Stimulated activated naive B cell treated with anti-CD40 and anti-IgM and Interleukin-4, amounts not matched to agents 10 μg/mL and 1 μg/mL and 100 μg/mL, for 72 hours (primary cell): ENCODE data around the gene PRKCA.

Experiments
- ATAC-seq, 2 donors: fragments of 150-1000 bp; cut with Tn5 transposase; replicated peaks; 2 replicates each; pipeline ENCODE4 v1.10.0; 2021; ENCODE audit warnings: moderate library complexity in 1 of 2
- DNase-seq: peaks from one replicate; pipeline ENCODE4 v3.0.0; 2021
- H3K27ac Mint-ChIP-seq: one replicate; pipeline ENCODE4 v1.8.0; 2022; ENCODE audit warnings: mild to moderate bottlenecking, mixed read lengths
- H3K27me3 Mint-ChIP-seq, 2 donors: one replicate each; pipeline ENCODE4 v1.8.0; 2022; ENCODE audit warnings: mixed read lengths in 2 of 2
- H3K36me3 Mint-ChIP-seq, 2 donors: one replicate each; pipeline ENCODE4 v1.8.0; 2022; ENCODE audit warnings: mixed read lengths in 2 of 2, mild to moderate bottlenecking in 1 of 2
- H3K4me1 Mint-ChIP-seq, 2 donors: one replicate each; pipeline ENCODE4 v1.8.0; 2022; ENCODE audit warnings: mixed read lengths in 2 of 2, mild to moderate bottlenecking in 1 of 2
- H3K4me3 Mint-ChIP-seq, 2 donors: one replicate each; pipeline ENCODE4 v1.8.0; 2022; ENCODE audit warnings: mild to moderate bottlenecking in 2 of 2, mixed read lengths in 2 of 2, moderate library complexity in 1 of 2
- H3K9me3 Mint-ChIP-seq, 2 donors: one replicate each; pipeline ENCODE4 v1.8.0; 2022; ENCODE audit warnings: mixed read lengths in 2 of 2, mild to moderate bottlenecking in 1 of 2

Gene PRKCA

GRCh38 chr17:66730461-66730923 lies 428.1 kb downstream of the PRKCA start:
- Mint-ChIP-seq H3K9me3 (no peaks in the 10 kb centered on the region), H3K36me3 (no peaks in the 10 kb centered on the region), H3K4me3 (no peak overlapping the region), H3K4me1 (peaks cover 0 to 4% of the 10 kb centered on the region in 2 donors), H3K27ac (no peak overlapping the region), H3K27me3 (peaks cover 4 to 12% of the 10 kb centered on the region in 2 donors)
- ATAC-seq, result no peak
- DNase-seq, result no peak

- no peak overlapping the region for H3K27ac Mint-ChIP-seq
- no peak overlapping the region for H3K4me3 Mint-ChIP-seq
- ATAC-seq (no peak), DNase-seq (no peak)
- no peaks in the 10 kb centered on the region for H3K36me3 Mint-ChIP-seq
- no peaks in the 10 kb centered on the region for H3K27me3 Mint-ChIP-seq
- peaks cover 0 to 2% of the 10 kb centered on the region in 2 donors for H3K4me1 Mint-ChIP-seq
- H3K9me3 Mint-ChIP-seq, result no peaks in the 10 kb centered on the region
Observed at GRCh38 chr17:66733759-66734158, 431.3 kb downstream of the PRKCA start.

- Mint-ChIP-seq H3K9me3 (no peaks in the 10 kb centered on the region), H3K27me3 (no peaks in the 10 kb centered on the region)
Observed at GRCh38 chr17:66734186-66734943, 432.0 kb downstream of the PRKCA start.

GRCh38 chr17:66737524-66737923 lies 435.1 kb downstream of the PRKCA start:
- H3K27me3 Mint-ChIP-seq, result peaks cover 0 to under 1% of the 10 kb centered on the region in 2 donors
- H3K4me1 Mint-ChIP-seq, result peaks cover 0 to 2% of the 10 kb centered on the region in 2 donors
- DNase-seq, result no peak
- H3K27ac Mint-ChIP-seq, result no peak overlapping the region
- no peaks in the 10 kb centered on the region for H3K36me3 Mint-ChIP-seq
- no peak for ATAC-seq
- no peaks in the 10 kb centered on the region for H3K9me3 Mint-ChIP-seq
- no peak overlapping the region for H3K4me3 Mint-ChIP-seq

More at GRCh38 chr17:66734186-66734943, 432.0 kb downstream of the PRKCA start:
- ATAC-seq (no peak), DNase-seq (no peak)
- Mint-ChIP-seq H3K36me3 (no peaks in the 10 kb centered on the region), H3K27ac (no peak overlapping the region), H3K4me3 (no peak overlapping the region), H3K4me1 (peaks cover 0 to 2% of the 10 kb centered on the region in 2 donors)

- Mint-ChIP-seq H3K4me3 (no peak overlapping the region), H3K9me3 (no peaks in the 10 kb centered on the region), H3K4me1 (peaks cover 0 to 2% of the 10 kb centered on the region in 2 donors), H3K27ac (no peak overlapping the region), H3K36me3 (no peaks in the 10 kb centered on the region), H3K27me3 (peaks cover 0 to 3% of the 10 kb centered on the region in 2 donors)
- ATAC-seq (no peak), DNase-seq (no peak)
Observed at GRCh38 chr17:66738301-66738700, 435.9 kb downstream of the PRKCA start.

- DNase-seq (no peak), ATAC-seq (no peak)
- no peaks in the 10 kb centered on the region for H3K36me3 Mint-ChIP-seq
- H3K27me3 Mint-ChIP-seq, result peaks cover 0 to 3% of the 10 kb centered on the region in 2 donors
- no peak overlapping the region for H3K4me3 Mint-ChIP-seq
- H3K9me3 Mint-ChIP-seq, result no peaks in the 10 kb centered on the region
- H3K27ac Mint-ChIP-seq, result no peak overlapping the region
- peaks cover 0 to 1% of the 10 kb centered on the region in 2 donors for H3K4me1 Mint-ChIP-seq
Observed at GRCh38 chr17:66739553-66739952, 437.1 kb downstream of the PRKCA start.

- Mint-ChIP-seq H3K27me3 (peaks cover 0 to 3% of the 10 kb centered on the region in 2 donors), H3K36me3 (no peaks in the 10 kb centered on the region), H3K4me1 (no peaks in the 10 kb centered on the region), H3K9me3 (no peaks in the 10 kb centered on the region), H3K27ac (no peak overlapping the region), H3K4me3 (no peak overlapping the region)
- DNase-seq (no peak), ATAC-seq (no peak)
Observed at GRCh38 chr17:66740226-66740625, 437.8 kb downstream of the PRKCA start.

- DNase-seq (no peak), ATAC-seq (no peak)
- Mint-ChIP-seq H3K36me3 (no peaks in the 10 kb centered on the region), H3K4me1 (no peaks in the 10 kb centered on the region), H3K27ac (no peak overlapping the region), H3K9me3 (no peaks in the 10 kb centered on the region), H3K27me3 (peaks cover 0 to 3% of the 10 kb centered on the region in 2 donors), H3K4me3 (no peak overlapping the region)
Observed at GRCh38 chr17:66743511-66743910, 441.1 kb downstream of the PRKCA start.

- ATAC-seq (no peak), DNase-seq (no peak)
- Mint-ChIP-seq H3K4me1 (no peaks in the 10 kb centered on the region), H3K27ac (no peak overlapping the region), H3K9me3 (no peaks in the 10 kb centered on the region), H3K27me3 (peaks cover 0 to 3% of the 10 kb centered on the region in 2 donors), H3K36me3 (no peaks in the 10 kb centered on the region), H3K4me3 (no peak overlapping the region)
Observed at GRCh38 chr17:66746736-66747135, 444.3 kb downstream of the PRKCA start.

- no peaks in the 10 kb centered on the region for H3K4me1 Mint-ChIP-seq
- H3K36me3 Mint-ChIP-seq, result no peaks in the 10 kb centered on the region
- no peak for DNase-seq
- H3K27ac Mint-ChIP-seq, result no peak overlapping the region
- H3K9me3 Mint-ChIP-seq, result no peaks in the 10 kb centered on the region
- no peak overlapping the region for H3K4me3 Mint-ChIP-seq
- H3K27me3 Mint-ChIP-seq, result peaks cover 0 to under 1% of the 10 kb centered on the region in 2 donors
- no peak for ATAC-seq
Observed at GRCh38 chr17:66747578-66748275, 445.3 kb downstream of the PRKCA start.

GRCh38 chr17:66748578-66748977 lies 446.2 kb downstream of the PRKCA start:
- Mint-ChIP-seq H3K9me3 (no peaks in the 10 kb centered on the region), H3K4me3 (no peak overlapping the region), H3K27ac (no peak overlapping the region), H3K36me3 (no peaks in the 10 kb centered on the region), H3K27me3 (no peaks in the 10 kb centered on the region), H3K4me1 (no peaks in the 10 kb centered on the region)
- DNase-seq, result no peak
- no peak for ATAC-seq

GRCh38 chr17:66749217-66749832 lies 446.9 kb downstream of the PRKCA start:
- Mint-ChIP-seq H3K27ac (no peak overlapping the region), H3K36me3 (no peaks in the 10 kb centered on the region)
- DNase-seq, result no peak

GRCh38 chr17:66750116-66750515 lies 447.7 kb downstream of the PRKCA start:
- Mint-ChIP-seq H3K27me3 (no peaks in the 10 kb centered on the region), H3K36me3 (no peaks in the 10 kb centered on the region), H3K4me1 (no peaks in the 10 kb centered on the region), H3K9me3 (no peaks in the 10 kb centered on the region), H3K27ac (no peak overlapping the region), H3K4me3 (no peak overlapping the region)
- no peak for ATAC-seq
- DNase-seq, result no peak

More at GRCh38 chr17:66749217-66749832, 446.9 kb downstream of the PRKCA start:
- Mint-ChIP-seq H3K9me3 (no peaks in the 10 kb centered on the region), H3K4me3 (no peak overlapping the region), H3K27me3 (no peaks in the 10 kb centered on the region), H3K4me1 (no peaks in the 10 kb centered on the region)
- ATAC-seq, result no peak

- DNase-seq (no peak), ATAC-seq (no peak)
- H3K27ac Mint-ChIP-seq, result no peak overlapping the region
- no peaks in the 10 kb centered on the region for H3K27me3 Mint-ChIP-seq
- no peak overlapping the region for H3K4me3 Mint-ChIP-seq
- no peaks in the 10 kb centered on the region for H3K36me3 Mint-ChIP-seq
- no peaks in the 10 kb centered on the region for H3K9me3 Mint-ChIP-seq
- H3K4me1 Mint-ChIP-seq, result no peaks in the 10 kb centered on the region
Observed at GRCh38 chr17:66750781-66751543, 448.5 kb downstream of the PRKCA start.
